NCI-H524 treated with DMSO at 0.1 percent for 48 hours (cell line): Measurements from ENCODE around the gene SEZ6L.

Experiments used
- DNase-seq: peaks from one replicate; lab custom pipeline; 2025; lab: John Stamatoyannopoulos, UW

Gene SEZ6L

GRCh38 chr22:26169315-26170111 is at the start of gene SEZ6L:
Gene SEZ6L (plus strand): TSS chr22:26169462. CDS start chr22:26169670, 208 bp downstream.
- DNase-seq, result no peak

GRCh38 chr22:26122920-26123468 is 46.3 kb upstream of the SEZ6L start:
- no peak for DNase-seq

DNA sequence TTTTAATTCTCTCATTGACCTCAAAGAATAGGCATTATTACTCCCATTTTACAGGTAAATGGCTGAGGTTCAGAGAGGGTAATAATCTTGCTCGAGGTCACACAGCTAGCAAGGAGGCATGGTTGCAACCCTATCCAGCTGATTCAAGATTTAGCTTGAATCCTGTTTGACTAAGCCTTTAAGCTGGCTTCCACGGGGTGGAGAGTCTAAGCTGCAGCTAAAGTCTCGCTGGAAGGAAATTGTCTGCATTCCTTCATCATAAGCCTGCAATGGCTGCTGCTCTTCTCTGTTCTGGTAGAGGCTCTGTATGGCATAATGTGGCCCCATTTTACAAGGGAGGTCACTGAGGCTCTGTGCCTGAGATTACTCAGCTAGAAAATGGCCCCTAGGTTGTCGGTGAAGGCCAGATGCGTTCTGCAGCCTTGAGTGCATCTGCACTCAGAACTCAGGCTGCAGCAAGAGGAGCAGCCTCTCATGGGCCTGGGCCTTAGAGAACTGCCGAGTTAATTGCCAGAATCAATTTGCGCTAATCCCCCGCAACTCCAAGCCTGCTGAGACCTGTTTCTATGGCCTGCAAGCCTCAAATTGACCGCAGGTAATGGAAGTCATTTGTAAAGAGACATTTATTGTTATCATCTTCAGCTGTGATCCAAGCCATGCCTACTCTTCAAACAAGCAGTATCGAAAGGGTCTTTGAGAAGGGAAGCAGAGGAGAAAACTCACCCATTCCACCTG is 44.1 kb upstream of the SEZ6L start:
- DNase-seq, result no peak

- DNase-seq, result no peak
Measured at GRCh38 chr22:26127126-26127525, 42.1 kb upstream of the SEZ6L start.

- DNase-seq, result no peak
Measured at GRCh38 chr22:26127556-26127955, 41.7 kb upstream of the SEZ6L start.

DNA sequence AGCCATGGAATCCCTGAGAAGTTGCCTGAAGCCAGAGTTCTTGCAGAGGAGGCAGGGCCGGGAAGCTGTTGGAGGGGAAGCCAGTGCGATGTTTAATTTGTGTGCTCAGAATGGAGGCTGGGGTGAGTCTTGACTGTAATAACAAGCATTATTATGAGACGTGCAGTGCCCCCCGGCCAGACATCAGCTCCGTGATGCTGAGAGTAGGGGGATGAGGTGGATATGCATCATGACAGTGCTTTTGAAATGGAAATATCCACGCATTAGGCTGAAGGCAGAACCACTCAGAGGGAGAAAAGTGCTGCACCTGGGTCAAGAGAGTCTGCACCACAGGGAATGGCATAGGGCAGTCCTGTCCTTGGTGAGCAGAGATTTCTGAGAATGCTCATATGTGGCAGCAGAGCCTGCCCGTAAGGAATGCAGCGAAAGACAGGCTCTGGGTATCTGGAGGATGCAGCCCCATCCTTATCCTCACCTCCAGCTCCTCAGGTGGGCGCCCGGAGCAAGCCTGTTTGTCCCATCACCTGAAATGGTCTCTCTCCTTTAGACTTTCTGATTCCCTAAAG is 37.6 kb upstream of the SEZ6L start:
- DNase-seq, result no peak

GRCh38 chr22:26134654-26135330 is 34.5 kb upstream of the SEZ6L start:
- DNase-seq, result no peak

DNA sequence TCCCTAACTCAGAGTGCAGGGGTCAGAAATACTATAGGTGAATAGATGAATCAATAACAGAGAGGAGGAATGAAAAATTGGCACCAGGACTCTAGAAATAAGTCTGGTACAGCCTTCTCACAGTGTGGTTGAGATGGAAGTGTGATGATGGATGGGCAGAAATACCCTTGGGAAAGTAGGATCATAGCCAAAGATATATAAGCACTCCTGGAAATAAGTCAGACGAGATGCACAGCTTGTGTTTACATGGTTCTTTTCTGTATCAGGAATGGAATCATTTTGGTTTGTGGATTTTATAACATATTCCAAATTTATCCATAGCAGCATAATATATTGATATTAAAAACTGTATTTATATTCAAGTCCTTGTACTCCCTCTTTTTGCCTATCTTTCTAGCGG is 33.5 kb upstream of the SEZ6L start:
- no peak for DNase-seq

DNA sequence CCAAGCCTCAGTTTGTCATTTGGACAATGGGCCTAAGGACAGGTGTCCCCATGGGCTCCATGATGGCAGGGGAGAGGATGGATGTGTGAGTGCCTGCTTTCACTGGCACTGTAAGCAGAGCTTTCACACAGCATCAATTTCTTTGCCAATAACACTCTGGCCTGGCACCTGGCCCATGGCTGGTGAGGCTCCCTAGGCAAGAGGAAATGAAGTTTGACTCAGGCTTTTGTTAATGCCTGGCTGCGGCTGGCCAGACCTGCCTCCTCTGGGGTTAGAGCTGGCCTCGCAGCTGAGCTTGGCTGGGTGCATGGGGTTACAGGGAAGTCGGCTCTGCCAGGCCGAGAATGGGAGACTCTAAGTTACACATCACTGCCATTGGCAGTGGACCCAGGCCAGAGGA is 30.0 kb upstream of the SEZ6L start:
- no peak for DNase-seq

DNA sequence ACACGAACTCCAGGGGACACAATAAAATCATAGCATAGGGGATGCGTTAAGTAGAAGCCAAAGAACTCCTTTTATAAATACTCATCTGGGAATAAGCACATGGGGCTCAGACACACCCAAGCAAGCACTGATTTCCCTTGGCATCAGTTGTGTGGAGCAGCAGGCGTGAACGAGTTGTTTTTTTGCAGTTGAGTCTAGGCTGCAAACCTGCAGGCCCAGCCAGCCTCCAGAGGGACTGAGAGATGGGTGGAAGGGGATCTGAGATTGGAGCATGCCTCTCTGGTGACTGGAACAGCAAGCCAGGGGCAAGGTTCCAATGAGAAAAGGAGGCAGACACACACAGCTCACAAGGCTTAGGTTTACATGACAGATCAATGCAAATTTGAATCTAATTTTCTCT is 27.4 kb upstream of the SEZ6L start:
- no peak for DNase-seq

DNA sequence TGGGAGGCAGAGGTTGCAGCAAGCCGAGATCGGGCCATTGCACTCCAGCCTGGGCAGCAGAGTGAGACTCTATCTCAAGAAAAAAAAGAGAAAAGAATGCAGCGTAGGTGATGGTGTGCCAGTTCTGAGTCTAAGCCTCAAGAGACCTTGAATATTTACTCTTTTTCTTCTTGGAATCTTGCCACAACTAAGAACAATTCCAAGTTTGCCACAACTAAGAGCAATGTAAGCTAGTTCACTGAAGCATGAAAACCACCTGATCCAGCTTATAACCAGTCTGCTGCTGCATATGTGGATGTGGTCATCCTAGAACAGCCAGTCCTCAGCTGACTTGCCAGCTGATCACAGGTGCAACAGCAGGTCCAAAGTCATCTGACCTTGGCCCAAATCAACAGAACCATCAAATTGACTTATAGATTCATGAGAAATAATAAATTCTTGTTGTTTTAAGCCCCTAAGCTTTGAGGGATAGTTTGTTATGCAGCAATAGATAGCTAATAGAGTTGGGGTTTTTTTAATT is 25.4 kb upstream of the SEZ6L start:
- DNase-seq, result peak; percentile 29

GRCh38 chr22:26159886-26160285 is 9.4 kb upstream of the SEZ6L start:
- no peak for DNase-seq

- no peak for DNase-seq
Measured at GRCh38 chr22:26161746-26162145, 7.5 kb upstream of the SEZ6L start.

DNA sequence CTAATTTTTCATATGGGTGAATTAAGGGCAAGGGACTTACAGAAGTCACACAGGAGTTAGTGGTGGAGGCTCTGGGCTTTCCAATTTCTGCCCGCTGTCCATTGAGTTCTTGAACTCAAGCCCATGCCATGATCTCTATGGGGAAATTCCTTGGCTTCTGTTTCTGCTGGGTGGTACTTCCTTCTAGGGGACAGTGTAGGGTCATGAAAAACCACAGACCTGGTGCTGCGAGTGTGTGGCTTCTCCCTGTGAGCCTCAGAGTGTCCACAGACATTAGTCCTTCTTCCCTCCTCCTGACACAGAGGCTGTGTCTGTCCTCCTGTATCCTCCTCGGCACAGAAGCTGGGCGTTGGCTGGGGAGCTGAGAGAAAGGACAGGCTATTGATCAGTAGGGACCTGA is 6.3 kb upstream of the SEZ6L start:
- no peak for DNase-seq

GRCh38 chr22:26164174-26164573 is 5.1 kb upstream of the SEZ6L start:
- no peak for DNase-seq

DNA sequence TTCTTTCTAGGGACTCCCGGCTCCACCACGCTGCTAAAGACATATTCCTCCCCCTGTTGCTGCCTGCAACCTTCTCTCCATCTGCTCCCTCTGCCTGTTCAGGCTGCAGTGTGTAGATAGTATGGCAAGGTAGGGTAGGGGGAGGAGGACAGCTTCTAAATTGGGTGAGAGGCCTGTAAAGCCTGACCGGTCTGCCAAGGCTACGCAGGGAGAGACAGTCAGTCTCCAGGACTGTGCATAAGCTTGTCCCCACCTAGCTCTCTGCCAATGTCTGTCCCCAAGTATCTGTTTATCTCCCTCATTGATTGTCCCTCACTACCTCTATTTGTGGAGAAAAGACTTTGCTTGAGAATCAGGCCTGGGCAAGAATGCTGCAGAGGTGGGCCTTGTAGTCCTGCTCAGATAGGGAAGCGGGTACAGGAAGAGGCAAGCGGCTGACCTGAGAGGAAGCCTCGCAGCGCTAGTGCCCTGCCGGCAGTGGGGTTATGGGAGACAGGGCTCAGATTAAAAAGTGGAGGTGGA is 871 bp upstream of the SEZ6L start:
- no peak for DNase-seq

GRCh38 chr22:26168939-26169314 is 335 bp upstream of the SEZ6L start:
- no peak for DNase-seq

GRCh38 chr22:26170112-26170492 is 840 bp downstream of the SEZ6L start:
- no peak for DNase-seq

- DNase-seq, result no peak
Measured at GRCh38 chr22:26170795-26171580, 1.7 kb downstream of the SEZ6L start.

- no peak for DNase-seq
Measured at GRCh38 chr22:26172389-26172990, 3.2 kb downstream of the SEZ6L start.

DNA sequence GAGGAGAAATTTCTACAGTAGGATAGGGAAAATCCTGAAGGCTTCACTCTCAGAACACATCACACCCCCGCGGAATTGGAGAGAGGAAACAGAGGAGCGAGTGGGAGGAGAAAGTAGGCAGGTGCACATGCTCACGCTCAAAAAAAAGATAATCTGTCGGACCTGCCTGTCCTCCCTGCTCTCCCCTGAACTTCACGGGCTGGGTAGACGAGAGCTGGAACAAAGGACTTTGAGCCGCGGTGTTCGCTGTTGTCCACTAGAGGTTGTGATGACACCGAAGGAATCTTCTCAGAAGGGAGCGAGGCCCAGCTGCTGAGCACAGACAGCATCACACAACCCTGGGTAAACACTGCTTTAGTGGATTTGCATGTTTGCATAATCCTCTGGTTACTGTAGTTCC is 5.0 kb downstream of the SEZ6L start:
- no peak for DNase-seq
